ENCODE data around the gene SPN.

SPN gene

DNA sequence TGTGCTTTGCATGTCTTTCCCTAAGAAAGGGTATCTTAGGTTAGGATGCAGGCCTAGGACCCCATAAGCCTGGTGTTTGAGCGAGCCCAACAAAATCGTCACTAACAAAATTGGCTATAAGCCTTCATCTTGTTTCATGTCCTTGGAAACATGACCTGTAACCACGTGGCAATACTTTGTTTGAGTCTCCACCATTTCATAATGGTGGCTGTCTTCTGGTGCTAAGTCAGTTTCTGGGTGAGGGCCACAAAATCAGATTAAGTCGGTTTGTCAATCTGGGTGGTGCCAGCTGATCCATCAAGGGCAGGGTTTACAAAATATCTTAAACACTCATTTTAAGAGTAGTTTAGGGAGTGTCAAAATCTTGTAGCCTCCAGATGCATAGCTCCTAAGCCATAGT is 49.8 kb downstream of the SPN start:
- H3K27ac Mint-ChIP-seq: no peak overlapping the region
- H3K4me1 Mint-ChIP-seq (ENCODE audit: low read depth): peaks cover 11% of the 10 kb centered on the region
- H3K4me3 Mint-ChIP-seq: no peak overlapping the region
- no peak for DNase-seq (ENCODE audit: low spot score)
- no peaks in the 10 kb centered on the region for H3K9me3 Mint-ChIP-seq
- no peaks in the 10 kb centered on the region for H3K36me3 Mint-ChIP-seq (ENCODE audit: low read depth)
- peaks cover 11% of the 10 kb centered on the region for H3K27me3 Mint-ChIP-seq (ENCODE audit: low read depth)

DNA sequence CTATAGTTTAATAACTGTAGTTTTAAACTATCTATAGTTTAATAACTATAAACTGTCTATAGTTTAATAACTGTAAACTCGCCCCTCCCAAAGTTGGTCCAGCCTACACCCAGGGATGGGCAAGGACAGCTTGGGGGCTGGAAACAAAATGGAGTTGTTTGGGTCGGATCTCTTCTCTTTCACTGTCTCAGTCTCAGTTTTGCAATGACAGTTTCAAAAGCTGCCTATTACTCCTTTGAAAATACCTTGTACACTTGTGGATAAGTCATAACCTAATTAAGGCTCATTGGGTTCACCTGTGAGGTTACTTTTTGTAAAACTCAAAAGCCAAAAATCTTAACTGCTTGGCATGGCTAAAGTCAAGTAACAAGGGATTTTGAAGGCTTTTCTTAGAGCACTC is 51.3 kb downstream of the SPN start:
- no peaks in the 10 kb centered on the region for H3K9me3 Mint-ChIP-seq
- no peak overlapping the region for H3K27ac Mint-ChIP-seq
- H3K4me1 Mint-ChIP-seq (ENCODE audit: low read depth): peaks cover 11% of the 10 kb centered on the region
- peaks cover 12% of the 10 kb centered on the region for H3K27me3 Mint-ChIP-seq (ENCODE audit: low read depth)
- no peak for DNase-seq (ENCODE audit: low spot score)
- H3K36me3 Mint-ChIP-seq (ENCODE audit: low read depth): no peaks in the 10 kb centered on the region
- H3K4me3 Mint-ChIP-seq: no peak overlapping the region

DNA sequence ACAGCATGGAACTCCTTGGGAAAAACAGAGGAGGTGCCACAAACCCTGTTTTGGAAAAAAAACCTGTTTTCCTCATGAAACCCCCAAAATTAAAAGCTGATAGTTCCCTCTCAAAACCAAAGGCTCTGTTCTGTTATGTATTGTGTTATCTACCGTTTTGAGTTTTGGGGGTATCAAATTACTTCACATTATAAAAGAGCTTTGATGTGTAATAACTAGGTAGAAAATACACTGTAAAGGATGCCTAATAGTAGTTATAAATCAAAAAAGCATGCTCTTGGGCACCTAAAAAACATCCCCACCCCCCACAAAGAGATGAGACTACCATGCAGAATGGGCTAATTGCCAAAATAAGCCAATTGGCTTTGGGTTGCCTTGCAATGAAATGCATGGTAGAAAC is 51.9 kb downstream of the SPN start:
- peaks cover 7% of the 10 kb centered on the region for H3K4me1 Mint-ChIP-seq (ENCODE audit: low read depth)
- no peak overlapping the region for H3K27ac Mint-ChIP-seq
- no peak overlapping the region for H3K4me3 Mint-ChIP-seq
- DNase-seq (ENCODE audit: low spot score): no peak
- H3K36me3 Mint-ChIP-seq (ENCODE audit: low read depth): no peaks in the 10 kb centered on the region
- peaks cover 12% of the 10 kb centered on the region for H3K27me3 Mint-ChIP-seq (ENCODE audit: low read depth)
- H3K9me3 Mint-ChIP-seq: no peaks in the 10 kb centered on the region

DNA sequence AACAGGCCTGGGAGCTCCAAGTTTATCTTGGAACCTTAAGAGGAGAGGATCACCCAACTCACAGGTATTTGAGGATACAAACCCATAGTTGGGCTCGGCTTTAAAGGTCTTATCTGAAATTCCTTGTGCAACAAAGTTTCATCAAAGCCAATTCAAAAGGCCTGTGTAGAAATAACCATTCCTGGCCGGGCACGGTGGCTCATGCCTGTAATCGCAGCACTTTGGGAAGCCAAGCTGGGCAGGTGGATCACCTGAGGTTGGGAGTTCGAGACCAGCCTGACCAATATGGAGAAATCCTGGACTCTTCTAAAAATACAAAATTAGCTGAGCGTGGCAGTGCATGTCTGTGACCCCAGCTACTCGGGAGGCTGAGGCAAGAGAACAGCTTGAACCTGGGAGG is 54.1 kb downstream of the SPN start:
- Mint-ChIP-seq H3K4me1 (ENCODE audit: low read depth) (peaks cover 6% of the 10 kb centered on the region), H3K27ac (no peak overlapping the region), H3K27me3 (ENCODE audit: low read depth) (peaks cover 12% of the 10 kb centered on the region), H3K4me3 (no peak overlapping the region), H3K36me3 (ENCODE audit: low read depth) (no peaks in the 10 kb centered on the region), H3K9me3 (no peaks in the 10 kb centered on the region)
- DNase-seq (ENCODE audit: low spot score): no peak

DNA sequence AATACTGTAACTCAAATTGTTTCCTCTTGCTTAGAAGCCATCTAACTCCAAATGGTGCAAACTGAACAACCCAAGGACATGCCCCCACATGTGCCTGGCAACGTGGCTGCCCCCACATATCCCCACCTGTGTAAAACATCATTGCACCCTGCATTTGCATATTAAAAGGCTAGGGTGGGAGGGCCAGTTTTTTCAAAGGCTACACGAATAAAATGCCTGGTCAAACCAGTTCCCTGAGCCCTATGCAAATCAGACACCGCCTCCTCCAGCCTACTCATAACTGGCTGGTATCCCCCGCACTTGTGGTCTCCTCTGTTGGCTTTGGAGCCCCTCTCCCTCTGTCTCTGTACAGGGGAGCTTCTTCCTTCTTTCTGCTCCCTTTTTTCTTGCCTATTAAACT is 56.0 kb downstream of the SPN start:
- no peaks in the 10 kb centered on the region for H3K36me3 Mint-ChIP-seq (ENCODE audit: low read depth)
- no peaks in the 10 kb centered on the region for H3K9me3 Mint-ChIP-seq
- H3K27ac Mint-ChIP-seq: no peak overlapping the region
- no peak overlapping the region for H3K4me3 Mint-ChIP-seq
- H3K4me1 Mint-ChIP-seq (ENCODE audit: low read depth): peaks cover 6% of the 10 kb centered on the region
- H3K27me3 Mint-ChIP-seq (ENCODE audit: low read depth): peaks cover 9% of the 10 kb centered on the region
- no peak for DNase-seq (ENCODE audit: low spot score)
